GM21723 (cell line): ENCODE data around the gene RIMBP2.
"Not testable (repeated sequence)": the region's sequence is repeated elsewhere in the genome, so short reads cannot be mapped to it uniquely, and the experiment has no call there.

Experiments used
- ATAC-seq: cut with Tn5 transposase; IDR thresholded peaks from one replicate; pipeline ENCODE4 v1.9.1; 2021; ENCODE audit warnings: mild to moderate bottlenecking, moderate library complexity; ENCODE audit not compliant: unreplicated experiment

The RIMBP2 gene

DNA sequence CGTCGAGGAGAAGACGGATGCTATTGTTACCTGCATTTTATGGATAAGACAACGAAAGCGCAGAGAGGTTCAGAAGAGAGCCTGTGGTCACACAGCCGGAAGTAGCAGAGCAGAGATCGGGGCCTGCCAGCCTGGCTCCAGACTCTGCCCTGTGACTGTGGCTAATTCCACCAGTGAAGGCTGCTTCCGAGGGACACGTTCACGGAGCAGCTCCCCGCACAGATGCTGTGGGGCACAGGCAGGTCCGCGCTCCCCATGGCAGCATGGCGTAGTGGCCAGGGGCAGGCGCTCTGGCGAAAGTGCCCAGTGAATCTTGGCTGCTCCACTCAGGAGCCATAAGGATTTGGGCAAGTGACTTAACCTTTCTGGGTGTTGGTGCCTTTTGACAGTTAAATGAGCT is 9.8 kb downstream of the RIMBP2 start:
- no peak for ATAC-seq

GRCh38 chr12:130705178-130705822 is 10.8 kb downstream of the RIMBP2 start:
- no peak for ATAC-seq

GRCh38 chr12:130704606-130705005 is 11.5 kb downstream of the RIMBP2 start:
- no peak for ATAC-seq

DNA sequence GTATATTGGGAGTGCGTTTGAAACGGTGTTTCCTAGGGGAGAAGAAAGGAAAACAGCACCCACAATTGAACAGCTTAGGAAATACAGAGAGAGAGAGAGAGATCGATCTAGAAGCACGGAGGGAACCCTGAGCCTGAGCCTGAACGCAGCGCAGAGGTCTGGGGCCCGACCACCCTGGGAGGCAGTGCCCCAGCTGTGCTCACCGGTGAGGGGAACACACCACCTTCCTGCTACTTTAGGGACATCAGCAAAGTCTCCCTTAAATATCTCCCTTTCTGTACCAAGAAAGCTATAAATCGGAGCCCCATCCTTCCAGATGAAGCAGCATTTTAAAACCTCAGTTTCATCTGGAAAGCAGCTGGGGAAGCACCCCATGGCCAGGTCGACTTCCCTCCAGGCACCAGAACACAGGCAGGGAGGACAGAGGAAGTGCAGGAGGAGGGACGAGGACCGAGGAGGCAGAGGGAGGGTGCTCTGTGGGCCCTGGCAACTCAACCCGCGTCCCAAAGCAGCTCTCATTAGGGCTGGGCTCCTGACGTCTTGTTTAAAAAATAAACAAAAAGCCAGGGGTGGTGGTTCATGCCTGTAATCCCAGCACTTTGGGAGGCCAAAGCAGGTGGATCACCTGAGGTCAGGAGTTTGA is 12.2 kb downstream of the RIMBP2 start:
- no peak for ATAC-seq

GRCh38 chr12:130702966-130703732 is 12.9 kb downstream of the RIMBP2 start:
- ATAC-seq = no peak

- ATAC-seq = no peak
Observed at GRCh38 chr12:130701402-130701744, 14.7 kb downstream of the RIMBP2 start.

DNA sequence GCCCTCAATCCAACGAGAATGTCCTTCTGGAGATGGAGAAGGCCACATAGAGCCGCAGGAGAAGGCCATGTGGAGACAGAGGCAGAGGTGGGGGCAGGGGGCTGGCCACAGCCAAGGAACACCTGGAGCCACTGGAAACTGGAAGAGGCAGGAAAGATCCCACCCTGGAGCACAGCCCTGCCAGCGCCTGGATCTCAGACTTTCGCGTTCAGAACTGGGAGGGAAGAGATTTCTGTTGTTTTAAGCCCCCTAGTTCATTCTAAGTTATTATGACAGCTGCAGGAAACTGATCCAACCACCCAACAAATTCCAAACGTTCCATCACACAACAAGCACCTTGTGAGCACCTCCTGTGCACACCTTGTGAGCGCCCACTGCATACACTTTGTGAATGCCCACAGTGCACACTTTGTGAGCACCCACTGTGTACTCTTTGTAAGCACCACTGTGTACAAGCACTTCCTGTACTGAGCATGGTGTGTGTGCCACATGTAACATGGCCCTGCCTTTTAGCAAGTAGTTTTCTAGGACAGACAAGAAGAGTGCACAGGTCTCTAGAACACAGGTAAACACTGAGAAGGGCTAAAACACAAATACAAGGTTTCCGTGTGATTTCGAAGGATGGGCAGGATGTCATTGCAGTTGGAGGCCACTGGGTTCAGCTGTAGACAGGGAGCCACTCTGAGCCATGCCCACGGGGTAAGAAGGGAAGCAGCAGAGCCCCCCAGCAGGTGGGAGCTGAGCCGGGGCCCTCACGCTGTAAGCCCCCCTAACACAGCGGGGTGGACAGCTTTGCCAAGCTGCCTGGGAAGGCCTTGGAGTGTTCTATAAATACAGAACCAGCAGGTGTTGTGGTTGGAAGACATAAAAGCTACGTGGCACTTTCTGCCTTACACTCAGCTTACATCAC is 15.4 kb downstream of the RIMBP2 start:
- ATAC-seq = no peak

DNA sequence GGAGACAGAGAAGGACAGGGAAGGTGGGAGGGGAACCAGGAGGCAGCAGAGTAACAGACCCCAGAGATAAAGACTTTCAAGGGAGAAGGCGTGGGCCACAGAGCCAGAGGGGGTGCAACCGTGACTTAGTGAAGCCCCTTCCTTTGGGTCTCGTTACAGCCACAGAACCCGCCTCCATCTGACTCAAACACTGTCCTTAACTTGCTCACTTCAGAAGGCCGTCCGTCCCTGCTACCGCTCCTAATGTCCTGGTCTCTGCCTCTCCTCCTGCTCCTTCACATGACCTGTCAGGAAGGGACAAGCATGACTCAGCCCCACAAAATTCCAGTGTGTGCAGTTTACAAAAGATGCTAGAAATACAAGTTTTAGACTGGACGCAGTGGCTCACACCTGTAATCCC is 18.0 kb downstream of the RIMBP2 start:
- no peak for ATAC-seq

DNA sequence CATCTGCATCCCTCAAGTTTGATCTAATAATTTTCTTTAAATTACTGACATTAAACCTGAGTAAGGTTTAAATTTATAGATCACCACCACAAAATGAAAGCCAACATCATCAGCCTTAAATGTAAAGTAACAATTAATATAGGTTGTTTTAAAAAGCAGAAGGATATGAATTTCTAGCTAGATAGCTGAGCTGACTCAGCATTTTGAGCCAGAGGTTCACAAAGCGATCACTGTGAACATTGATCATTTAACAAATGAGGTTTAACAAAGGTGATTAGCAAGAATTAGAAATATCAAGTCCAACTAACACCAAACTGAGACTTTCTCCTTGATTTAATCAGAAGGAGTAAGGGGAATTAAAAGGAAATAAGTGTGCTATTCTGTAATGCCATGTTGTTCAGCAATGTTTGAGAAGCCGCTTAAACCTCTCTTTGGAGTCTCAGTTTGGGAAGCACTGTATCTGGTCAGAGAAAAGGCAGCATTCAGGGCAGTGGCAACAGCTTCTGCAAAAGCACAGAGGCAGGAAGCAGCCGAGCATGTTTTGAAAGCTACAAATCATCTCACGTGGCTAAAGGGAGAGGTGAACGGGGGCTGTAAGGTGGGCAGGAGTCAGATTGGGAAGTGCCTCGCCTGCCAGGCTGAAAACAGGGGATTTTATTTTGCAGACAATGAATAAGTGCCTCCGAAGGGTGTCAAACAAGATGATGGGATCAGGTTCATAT is 19.6 kb downstream of the RIMBP2 start:
- ATAC-seq = no peak

DNA sequence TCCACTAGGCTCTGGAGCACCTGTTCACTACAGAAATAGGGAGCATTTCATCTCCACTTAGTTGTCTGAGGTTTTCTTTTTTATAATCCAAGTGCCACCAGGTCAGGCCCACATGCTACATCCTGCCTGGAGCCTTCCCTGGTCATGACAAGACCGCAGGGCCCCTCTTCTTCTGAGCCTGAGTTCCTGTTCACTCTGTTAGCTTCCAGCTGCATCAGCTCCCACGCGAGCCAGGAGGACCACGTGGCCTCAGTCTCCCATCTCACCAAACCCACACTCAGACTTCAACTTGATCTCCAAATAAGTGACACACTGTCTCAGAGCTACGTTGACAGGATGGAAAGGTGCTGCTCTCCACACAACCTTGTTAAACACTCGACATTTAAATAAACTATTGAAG is 21.0 kb downstream of the RIMBP2 start:
- ATAC-seq = no peak

- no peak for ATAC-seq
Observed at GRCh38 chr12:130689408-130690405, 26.4 kb downstream of the RIMBP2 start.

- ATAC-seq = not testable (repeated sequence)
Observed at GRCh38 chr12:130688999-130689398, 27.1 kb downstream of the RIMBP2 start.

GRCh38 chr12:130687796-130688778 is 28.0 kb downstream of the RIMBP2 start:
- ATAC-seq = no peak

- ATAC-seq = no peak
Observed at GRCh38 chr12:130687190-130687589, 28.9 kb downstream of the RIMBP2 start.

- no peak for ATAC-seq
Observed at GRCh38 chr12:130686511-130686991, 29.5 kb downstream of the RIMBP2 start.

GRCh38 chr12:130685850-130686249 is 30.2 kb downstream of the RIMBP2 start:
- ATAC-seq = no peak

DNA sequence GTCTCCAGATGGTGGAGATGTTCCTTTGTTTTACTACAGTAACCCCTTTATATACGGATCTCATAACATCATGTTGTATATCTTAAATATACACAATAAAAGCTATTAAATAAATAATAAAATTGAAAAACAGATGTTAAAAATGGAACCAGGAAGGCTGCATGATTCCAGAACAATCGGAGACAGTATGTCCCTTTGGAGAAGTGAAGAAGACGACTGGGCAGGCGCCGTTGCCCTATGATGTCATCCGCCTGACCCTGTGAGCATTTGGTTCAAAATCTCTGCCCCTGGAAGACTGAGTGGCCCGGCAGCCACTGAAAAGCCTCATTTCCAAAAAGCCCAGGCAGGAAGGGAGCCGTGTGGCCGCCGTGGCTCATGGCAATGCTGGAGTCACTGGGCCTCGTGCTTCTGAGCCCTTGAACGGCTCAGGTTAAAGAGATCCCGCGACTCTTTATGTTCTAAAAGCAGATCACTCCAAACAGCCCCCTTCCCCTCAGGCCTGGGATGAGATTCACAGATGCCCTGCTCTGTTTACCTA is 30.8 kb downstream of the RIMBP2 start:
- ATAC-seq = no peak

DNA sequence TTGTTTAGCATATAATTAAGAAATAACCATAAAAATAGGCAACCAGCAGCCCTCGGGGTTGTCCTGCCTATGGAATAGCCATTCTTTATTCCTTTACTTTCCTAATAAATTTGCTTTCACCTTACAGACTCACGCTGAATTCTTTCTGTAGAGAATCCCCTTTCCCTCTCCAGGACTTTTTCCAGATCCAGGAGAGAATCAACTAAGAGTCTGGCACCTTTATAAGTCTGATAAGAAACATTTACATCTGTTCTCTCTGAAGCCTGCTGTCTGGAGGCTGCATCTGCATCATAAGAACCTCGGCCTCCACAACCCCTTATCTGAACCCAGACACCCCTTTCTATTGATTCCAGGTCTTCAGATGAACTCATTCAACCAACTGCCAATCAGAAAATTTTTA is 32.3 kb downstream of the RIMBP2 start:
- ATAC-seq = no peak
